Vagina (tissue), 2 donors: ENCODE data around the gene TNRC6C. TPM values are rescaled to one million over a fixed set of nuclear protein-coding genes. Genes with fewer than 3 reads are reported as not detected.

Experiments used
- DNase-seq, 2 donors: peaks; one replicate each; pipeline ENCODE4 v3.0.0-alpha.2; 2017; ENCODE audit errors: extremely low spot score in 2 of 2
- H3K27ac ChIP-seq: fragments of 200-600 bp; sonication (generic); one replicate; pipeline ENCODE4 v1.5.1; 2019
- H3K27me3 ChIP-seq: fragments of 200-600 bp; sonication (generic); one replicate; pipeline ENCODE4 v1.5.1; 2019
- H3K36me3 ChIP-seq, 2 donors: fragments of 200-600 bp; sonication (generic); one replicate each; pipeline ENCODE4 v1.5.1; 2017 to 2019
- H3K4me1 ChIP-seq: fragments of 200-600 bp; sonication (generic); one replicate; pipeline ENCODE4 v1.5.1; 2019
- H3K4me3 ChIP-seq, 2 donors: fragments of 200-600 bp; sonication (generic); 1 replicate in 1 of 2; 2 replicates in 1 of 2; pipeline ENCODE4 v1.5.1; 2016 to 2019
- H3K9me3 ChIP-seq: fragments of 200-600 bp; sonication (generic); one replicate; pipeline ENCODE4 v1.5.1; 2019
- POLR2A ChIP-seq, 2 donors: fragments of 450-650 bp; IDR thresholded peaks; one replicate each; pipeline ENCODE4 v1.6.1; 2017; ENCODE audit warnings: antibody characterized with exemption in 2 of 2, mild to moderate bottlenecking in 2 of 2, moderate library complexity in 2 of 2
- POLR2AphosphoS5 ChIP-seq, 2 donors: sonication (generic); formaldehyde crosslinking; IDR thresholded peaks; one replicate each; pipeline ENCODE4 v1.9.0; 2017; ENCODE audit warnings: antibody characterized with exemption in 2 of 2, mild to moderate bottlenecking in 2 of 2, low read depth in 1 of 2; ENCODE audit not compliant: insufficient read depth in 1 of 2
- intact Hi-C: fragments of 100-400 bp; cut with DNase I; formaldehyde crosslinking; loops from one replicate; pipeline ENCODE4 v1.15.1; 2023
- total RNA-seq: library from RNA; depleted of rRNA; stranded (reverse); fragments of >200 nt; gene quantifications from one replicate; pipeline ENCODE4 v1.2.3, GENCODE V29; 2016
- TF ChIP-seq, protein P1 (sequence below), 3 experiments: fragments of 450-650 bp in 2 of 3; fragments of 200-600 bp in 1 of 3; sonication (generic) in 1 of 3; IDR thresholded peaks; one replicate each; pipeline ENCODE4 v1.5.1; 2017 to 2019; ENCODE audit warnings: antibody characterized with exemption in 3 of 3, mild to moderate bottlenecking in 2 of 3, moderate library complexity in 2 of 3

Gene TNRC6C
- total RNA-seq, 1 donor from 2014 or later, result 14.7 TPM

GRCh38 chr17:78120971-78121800 is 162.7 kb downstream of the TNRC6C start:
- H3K4me1 ChIP-seq, result peaks cover 31% of the 10 kb centered on the region
- H3K9me3 ChIP-seq, result no peaks in the 10 kb centered on the region
- H3K27me3 ChIP-seq, result no peaks in the 10 kb centered on the region
- no peak overlapping the region for H3K27ac ChIP-seq
- peaks cover 0 to 7% of the 10 kb centered on the region in 2 donors for H3K36me3 ChIP-seq
- TF ChIP-seq POLR2A (IDR thresholded peaks at IDR 0.05) (no peak), POLR2AphosphoS5 (IDR thresholded peaks at IDR 0.05; ENCODE audit: insufficient read depth in 1 of 2, low read depth in 1 of 2) (no peak)
- TF ChIP-seq, protein P1, sequence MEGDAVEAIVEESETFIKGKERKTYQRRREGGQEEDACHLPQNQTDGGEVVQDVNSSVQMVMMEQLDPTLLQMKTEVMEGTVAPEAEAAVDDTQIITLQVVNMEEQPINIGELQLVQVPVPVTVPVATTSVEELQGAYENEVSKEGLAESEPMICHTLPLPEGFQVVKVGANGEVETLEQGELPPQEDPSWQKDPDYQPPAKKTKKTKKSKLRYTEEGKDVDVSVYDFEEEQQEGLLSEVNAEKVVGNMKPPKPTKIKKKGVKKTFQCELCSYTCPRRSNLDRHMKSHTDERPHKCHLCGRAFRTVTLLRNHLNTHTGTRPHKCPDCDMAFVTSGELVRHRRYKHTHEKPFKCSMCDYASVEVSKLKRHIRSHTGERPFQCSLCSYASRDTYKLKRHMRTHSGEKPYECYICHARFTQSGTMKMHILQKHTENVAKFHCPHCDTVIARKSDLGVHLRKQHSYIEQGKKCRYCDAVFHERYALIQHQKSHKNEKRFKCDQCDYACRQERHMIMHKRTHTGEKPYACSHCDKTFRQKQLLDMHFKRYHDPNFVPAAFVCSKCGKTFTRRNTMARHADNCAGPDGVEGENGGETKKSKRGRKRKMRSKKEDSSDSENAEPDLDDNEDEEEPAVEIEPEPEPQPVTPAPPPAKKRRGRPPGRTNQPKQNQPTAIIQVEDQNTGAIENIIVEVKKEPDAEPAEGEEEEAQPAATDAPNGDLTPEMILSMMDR (IDR thresholded peaks at IDR 0.05), result no peak
- H3K4me3 ChIP-seq, result no peak overlapping the region
- intact Hi-C loops, result no loop called here
- no peak for DNase-seq

GRCh38 chr17:78121801-78122215 is 163.3 kb downstream of the TNRC6C start:
- intact Hi-C loops, result no loop called here
- TF ChIP-seq POLR2AphosphoS5 (IDR thresholded peaks at IDR 0.05; ENCODE audit: insufficient read depth in 1 of 2, low read depth in 1 of 2) (no peak), POLR2A (IDR thresholded peaks at IDR 0.05) (no peak)
- TF ChIP-seq, protein P1 (IDR thresholded peaks at IDR 0.05), result no peak
- Histone ChIP-seq H3K4me3 (no peak overlapping the region), H3K9me3 (no peaks in the 10 kb centered on the region), H3K4me1 (peaks cover 38% of the 10 kb centered on the region), H3K27ac (no peak overlapping the region), H3K36me3 (peaks cover 0 to 7% of the 10 kb centered on the region in 2 donors), H3K27me3 (no peaks in the 10 kb centered on the region)
- no peak for DNase-seq

- TF ChIP-seq POLR2AphosphoS5 (IDR thresholded peaks at IDR 0.05; ENCODE audit: insufficient read depth in 1 of 2, low read depth in 1 of 2) (no peak), POLR2A (IDR thresholded peaks at IDR 0.05) (no peak)
- TF ChIP-seq, protein P1 (IDR thresholded peaks at IDR 0.05), result no peak
- no peak overlapping the region for H3K4me3 ChIP-seq
- H3K9me3 ChIP-seq, result no peaks in the 10 kb centered on the region
- peaks cover 41% of the 10 kb centered on the region for H3K4me1 ChIP-seq
- no peaks in the 10 kb centered on the region for H3K27me3 ChIP-seq
- intact Hi-C loops, result no loop called here
- peaks cover 0 to 7% of the 10 kb centered on the region in 2 donors for H3K36me3 ChIP-seq
- no peak for DNase-seq
- H3K27ac ChIP-seq, result no peak overlapping the region
These were observed 163.9 kb downstream of the TNRC6C start for GRCh38 chr17:78122216-78122930.

DNA sequence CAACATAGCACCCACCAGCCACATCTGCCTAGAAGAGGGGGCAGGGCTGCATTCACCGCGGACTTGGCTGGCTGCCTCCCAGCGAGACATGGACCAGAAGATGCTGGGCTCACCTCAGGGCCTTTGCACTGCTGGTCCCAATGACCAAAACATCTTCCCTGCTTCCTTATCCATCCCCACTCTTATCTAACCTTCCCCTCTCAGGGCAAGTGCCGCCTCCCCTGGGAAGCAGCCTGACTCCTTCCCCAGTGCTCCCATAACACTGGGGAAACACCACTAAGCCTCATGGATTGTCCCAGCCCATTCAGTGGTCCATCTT is 164.4 kb downstream of the TNRC6C start:
- Histone ChIP-seq H3K27ac (no peak overlapping the region), H3K36me3 (peaks cover 0 to 7% of the 10 kb centered on the region in 2 donors), H3K4me1 (peaks cover 41% of the 10 kb centered on the region), H3K9me3 (no peaks in the 10 kb centered on the region), H3K27me3 (no peaks in the 10 kb centered on the region), H3K4me3 (no peak overlapping the region)
- intact Hi-C loops, result no loop called here
- TF ChIP-seq POLR2A (IDR thresholded peaks at IDR 0.05) (no peak), POLR2AphosphoS5 (IDR thresholded peaks at IDR 0.05; ENCODE audit: insufficient read depth in 1 of 2, low read depth in 1 of 2) (no peak)
- TF ChIP-seq, protein P1 (IDR thresholded peaks at IDR 0.05), result no peak
- no peak for DNase-seq
